ENCODE measurements around the gene NINJ1.

The NINJ1 gene

GRCh38 chr9:93072383-93072795, 61.7 kb downstream of the NINJ1 start:
- H3K27ac ChIP-seq = no peak overlapping the region
- TF ChIP-seq ZFX (IDR thresholded peaks at IDR 0.05; ENCODE audit: borderline replicate concordance) (no peak), CTCF (IDR thresholded peaks at IDR 0.05) (no peak)

All from 22Rv1 (cell line).